LNCAP (cell line): ENCODE measurements around the gene GPAT3.

Experiments
- TF ChIP-seq, protein P1 (sequence below): fragments of 450-650 bp; IDR thresholded peaks from 2 replicates; pipeline ENCODE4 v1.5.1; 2017; ENCODE audit warnings: mild to moderate bottlenecking

GPAT3 gene

DNA sequence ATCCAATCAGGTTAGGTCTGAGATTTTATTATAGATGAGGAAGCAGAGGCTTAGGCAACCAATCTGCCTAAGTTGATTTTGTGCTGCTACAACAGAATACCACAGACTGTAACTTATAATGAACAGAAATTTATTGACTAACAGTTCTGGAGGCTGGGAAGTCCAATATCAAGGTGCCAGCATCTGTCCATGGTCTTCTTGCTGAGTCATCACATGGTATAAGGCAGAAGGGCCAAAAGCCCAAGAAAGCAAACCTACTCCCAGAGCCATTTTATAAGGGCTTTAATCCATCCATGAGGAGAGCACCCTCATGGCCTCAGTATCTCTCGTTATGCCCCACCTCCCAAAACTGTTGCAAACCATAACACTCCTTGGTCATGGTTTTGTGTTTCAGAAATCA is 55.8 kb downstream of the GPAT3 start:
- TF ChIP-seq, protein P1, sequence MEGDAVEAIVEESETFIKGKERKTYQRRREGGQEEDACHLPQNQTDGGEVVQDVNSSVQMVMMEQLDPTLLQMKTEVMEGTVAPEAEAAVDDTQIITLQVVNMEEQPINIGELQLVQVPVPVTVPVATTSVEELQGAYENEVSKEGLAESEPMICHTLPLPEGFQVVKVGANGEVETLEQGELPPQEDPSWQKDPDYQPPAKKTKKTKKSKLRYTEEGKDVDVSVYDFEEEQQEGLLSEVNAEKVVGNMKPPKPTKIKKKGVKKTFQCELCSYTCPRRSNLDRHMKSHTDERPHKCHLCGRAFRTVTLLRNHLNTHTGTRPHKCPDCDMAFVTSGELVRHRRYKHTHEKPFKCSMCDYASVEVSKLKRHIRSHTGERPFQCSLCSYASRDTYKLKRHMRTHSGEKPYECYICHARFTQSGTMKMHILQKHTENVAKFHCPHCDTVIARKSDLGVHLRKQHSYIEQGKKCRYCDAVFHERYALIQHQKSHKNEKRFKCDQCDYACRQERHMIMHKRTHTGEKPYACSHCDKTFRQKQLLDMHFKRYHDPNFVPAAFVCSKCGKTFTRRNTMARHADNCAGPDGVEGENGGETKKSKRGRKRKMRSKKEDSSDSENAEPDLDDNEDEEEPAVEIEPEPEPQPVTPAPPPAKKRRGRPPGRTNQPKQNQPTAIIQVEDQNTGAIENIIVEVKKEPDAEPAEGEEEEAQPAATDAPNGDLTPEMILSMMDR, result no peak

DNA sequence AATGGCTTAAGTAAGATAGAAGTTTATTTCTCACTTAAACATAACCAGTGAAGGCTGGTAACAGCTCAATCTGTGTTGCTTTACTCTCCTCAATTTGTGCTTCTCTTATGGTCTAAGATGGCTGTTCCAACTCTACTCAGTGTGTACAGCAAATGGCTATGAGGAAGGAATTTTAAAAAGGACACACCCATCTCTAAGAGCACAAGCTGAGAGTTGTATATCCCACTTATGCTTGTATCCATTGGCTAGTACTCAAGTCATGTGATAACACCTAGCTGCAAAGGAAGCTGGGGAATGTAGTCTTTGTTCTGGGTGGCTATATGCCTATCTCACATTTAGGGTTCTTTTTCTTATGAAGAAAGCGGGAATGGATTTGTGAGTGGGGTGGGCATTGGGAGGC is 63.3 kb downstream of the GPAT3 start:
- TF ChIP-seq, protein P1, result no peak

DNA sequence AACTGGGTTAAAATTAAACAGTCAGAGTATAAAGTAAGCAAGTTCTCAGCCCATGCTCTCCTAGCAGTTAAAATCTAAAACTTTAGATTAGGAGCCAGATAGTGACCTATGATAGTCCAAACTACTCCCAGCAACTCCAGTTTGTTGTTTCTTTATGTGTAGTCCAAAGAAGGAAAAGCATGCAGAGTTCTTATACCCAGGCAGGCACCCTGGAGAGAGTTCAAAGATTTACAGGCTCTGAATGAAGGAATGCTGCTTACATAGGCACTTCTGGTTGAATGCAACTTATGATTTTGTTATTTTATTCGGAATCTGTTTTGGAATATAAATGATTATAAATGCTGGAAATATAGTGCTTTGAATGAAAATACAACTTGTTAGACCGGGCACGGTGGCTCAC is 67.2 kb downstream of the GPAT3 start:
- TF ChIP-seq, protein P1, result no peak

DNA sequence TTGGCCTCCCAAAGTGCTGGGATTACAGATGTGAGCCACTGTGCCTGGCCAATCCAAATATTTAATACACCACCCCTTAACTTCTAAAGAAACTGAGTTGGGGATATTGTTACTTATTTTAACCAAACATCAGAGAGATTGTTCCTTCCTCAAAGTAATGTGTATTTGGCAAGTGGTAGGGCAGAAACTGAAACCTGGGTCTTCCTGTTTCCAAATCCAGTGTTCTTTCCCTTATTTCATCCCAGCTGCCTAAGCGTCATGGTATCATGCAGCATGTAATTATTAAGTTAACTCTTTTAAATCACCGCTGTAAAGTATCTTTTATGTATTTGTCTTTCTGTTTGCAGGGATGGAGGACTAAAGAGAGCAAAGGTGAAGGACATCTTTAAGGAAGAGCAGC is 68.4 kb downstream of the GPAT3 start:
- TF ChIP-seq, protein P1, result no peak

DNA sequence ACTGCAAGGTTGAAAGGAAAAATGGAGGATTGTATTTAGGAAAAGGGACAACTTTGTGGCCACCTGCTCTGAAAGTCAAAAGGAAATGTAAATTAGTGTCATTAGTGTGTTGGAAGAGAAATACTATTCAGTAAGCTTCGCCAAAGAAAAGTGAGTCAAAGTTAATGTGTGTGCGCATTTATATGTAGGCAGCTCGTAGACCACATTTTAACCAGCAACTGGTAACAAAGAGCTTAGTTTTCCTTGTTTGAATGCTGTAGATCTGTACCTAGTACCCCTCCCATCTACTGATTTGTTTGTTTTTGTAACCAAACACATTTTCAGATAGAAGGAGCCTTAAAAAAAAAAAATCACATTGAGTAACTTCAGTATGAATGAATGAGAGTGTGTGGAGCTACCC is 69.3 kb downstream of the GPAT3 start:
- TF ChIP-seq, protein P1, result no peak

DNA sequence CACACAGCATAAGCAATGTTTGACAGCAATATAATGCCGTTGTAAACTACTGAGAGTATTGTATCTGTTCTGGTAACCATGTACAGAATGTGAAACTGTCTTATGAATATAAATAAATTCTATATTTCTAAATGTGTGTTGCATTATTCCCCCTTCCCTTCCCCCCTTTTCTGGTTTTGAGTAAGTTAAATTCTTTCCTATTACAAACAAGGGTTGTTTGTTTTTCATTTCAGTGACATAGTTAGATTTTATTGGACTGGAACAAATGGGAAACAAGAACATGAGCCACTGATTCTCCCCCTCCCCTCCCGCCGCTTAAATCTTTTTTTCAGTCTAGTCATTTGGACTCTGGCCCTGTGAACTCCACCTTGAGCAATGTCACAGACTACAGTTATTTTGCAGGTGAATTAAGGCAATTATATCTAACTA is 69.8 kb downstream of the GPAT3 start:
- TF ChIP-seq, protein P1, result no peak

DNA sequence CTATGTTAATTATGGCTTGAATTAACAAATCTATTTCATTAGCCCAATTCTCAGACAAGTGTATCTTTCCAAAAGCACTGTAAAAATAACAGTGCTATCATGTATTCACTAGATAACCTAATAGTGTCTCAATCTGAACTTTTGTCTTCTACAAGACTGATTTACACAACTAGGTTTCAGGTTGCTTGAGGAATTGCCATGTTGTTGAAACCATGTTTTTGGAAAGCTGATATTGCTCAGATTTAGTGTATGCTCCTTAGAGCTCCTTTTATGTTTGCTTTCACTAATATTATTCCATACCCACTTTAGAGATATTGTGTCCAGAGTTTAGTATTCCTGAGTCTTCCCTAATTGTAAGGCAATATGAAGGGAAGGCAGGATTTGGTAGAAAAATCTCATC is 70.6 kb downstream of the GPAT3 start:
- TF ChIP-seq, protein P1, result no peak

DNA sequence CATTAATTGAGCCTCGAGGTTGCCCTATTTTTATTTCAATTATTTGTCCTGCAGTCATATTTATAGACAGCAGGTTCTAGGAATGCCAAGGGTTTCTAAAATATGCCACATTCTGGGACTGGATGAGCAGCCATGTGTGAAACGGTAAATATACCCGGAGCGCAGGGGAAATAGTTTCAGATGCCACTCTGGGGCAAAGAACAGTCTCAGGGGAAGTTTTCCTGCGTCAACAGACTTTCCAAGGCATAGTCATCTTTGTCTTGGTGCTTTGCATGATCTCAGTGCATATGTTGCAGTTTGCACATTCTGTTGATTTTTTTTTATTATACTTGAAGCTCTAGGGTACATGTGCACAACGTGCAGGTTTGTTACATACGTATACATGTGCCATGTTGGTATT is 71.0 kb downstream of the GPAT3 start:
- TF ChIP-seq, protein P1, result no peak
